HG02678 (cell line): ENCODE results near the gene KIF6.

ENCODE experiments used
- ATAC-seq: cut with Tn5 transposase; IDR thresholded peaks from one replicate; pipeline ENCODE4 v1.9.1; 2021; ENCODE audit warnings: mild to moderate bottlenecking, moderate library complexity; ENCODE audit not compliant: unreplicated experiment

The KIF6 gene

DNA sequence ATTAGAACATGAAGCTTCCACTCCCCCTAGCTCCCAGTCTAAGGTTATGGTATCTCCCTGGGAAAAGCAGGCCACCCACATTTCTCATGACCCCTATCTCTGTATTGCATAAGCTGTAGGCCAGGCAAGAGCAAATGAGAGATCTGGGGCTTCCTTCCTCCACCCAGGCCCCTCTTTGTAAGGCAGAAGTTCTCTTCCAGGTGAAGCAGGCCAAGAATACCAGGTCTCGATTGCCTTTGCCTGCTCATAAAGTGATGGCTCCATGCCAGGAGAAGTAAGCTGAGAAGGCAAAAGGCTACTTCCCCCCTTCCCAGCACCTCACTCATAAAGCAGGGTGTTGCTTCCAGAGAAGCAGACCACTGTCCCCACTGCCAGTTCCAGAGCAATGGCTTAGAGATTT is 258.6 kb downstream of the KIF6 start:
- ATAC-seq: no peak

DNA sequence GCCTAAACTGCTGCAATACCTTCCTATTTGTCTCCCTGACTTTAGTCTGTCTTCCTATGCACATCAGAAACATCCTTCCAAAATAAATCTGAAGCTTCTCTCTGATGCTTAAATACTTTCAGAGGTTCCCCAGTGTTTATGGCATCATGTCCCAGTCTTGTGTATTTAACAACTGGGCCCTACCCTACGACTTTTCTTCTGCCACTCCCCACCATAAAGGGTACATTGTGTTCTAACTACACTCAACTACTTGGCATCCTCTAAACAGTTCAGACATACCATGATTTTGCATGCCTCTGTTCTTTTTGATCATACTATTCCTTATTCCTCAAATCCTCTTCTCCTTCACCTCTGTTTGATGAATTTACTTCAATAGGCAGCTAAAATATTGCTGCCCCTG is 259.7 kb downstream of the KIF6 start:
- ATAC-seq: no peak

DNA sequence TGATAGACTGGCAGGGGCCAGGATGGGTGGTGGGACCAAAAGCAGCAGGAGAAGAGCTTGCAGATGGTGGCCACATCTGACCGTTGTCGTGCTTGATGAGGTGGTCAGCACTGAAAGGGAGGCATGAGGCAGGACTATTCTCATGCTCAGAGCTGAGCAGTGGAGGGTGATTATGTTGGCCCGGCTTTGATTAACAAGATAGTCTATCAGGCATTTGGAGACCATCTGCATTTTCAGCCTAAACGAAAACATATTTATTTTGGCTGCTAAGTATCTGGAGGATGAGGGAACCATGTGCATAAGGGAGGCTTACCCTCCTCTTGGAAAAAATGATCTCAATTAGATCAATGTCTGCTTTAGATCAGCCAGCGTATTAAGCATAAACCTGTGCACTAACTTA is 261.1 kb downstream of the KIF6 start:
- ATAC-seq: no peak

DNA sequence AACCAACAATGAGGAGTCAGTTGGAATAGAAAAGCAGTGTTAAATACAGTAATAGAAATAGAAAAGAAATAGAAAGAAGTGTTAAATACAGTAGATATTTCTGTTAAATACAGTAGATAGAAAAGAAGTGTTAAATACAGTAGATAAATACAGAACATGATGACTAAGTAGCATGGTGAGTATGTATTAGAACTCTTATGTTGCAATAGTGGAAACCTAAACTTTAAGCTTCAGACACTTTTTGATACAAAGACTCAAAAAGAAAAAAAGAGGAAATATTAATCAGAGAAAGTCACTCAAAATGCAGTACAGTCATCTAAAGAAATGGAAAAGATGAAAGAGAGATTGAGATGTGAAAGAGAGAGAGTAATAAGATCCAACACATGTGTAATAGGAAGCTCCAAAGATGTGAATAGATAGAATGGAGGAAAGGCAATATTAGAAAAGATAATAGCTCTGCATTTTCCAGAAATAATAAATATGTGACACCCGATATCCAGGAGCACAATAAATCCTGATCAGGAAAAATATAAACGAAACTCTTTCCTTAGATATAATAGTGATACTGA is 271.2 kb downstream of the KIF6 start:
- ATAC-seq: no peak

DNA sequence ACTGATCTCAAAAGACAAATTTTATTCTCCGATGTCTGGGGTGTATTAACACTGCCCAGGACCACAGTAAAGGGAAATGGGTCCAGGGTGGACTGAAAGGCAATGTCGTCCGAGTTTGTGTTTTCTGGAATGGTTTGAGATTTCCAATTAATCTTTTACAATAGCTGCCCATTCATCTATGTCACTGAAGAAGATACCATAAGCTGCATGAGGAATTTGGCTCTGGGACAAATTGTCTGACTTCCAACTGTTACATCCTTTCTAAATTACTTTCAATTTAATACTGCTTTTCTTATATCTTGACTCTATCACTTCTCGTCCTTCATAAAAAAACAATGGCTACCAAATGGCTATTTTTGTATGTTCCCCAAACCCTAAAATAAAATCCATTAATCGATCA is 272.0 kb downstream of the KIF6 start:
- ATAC-seq: no peak

DNA sequence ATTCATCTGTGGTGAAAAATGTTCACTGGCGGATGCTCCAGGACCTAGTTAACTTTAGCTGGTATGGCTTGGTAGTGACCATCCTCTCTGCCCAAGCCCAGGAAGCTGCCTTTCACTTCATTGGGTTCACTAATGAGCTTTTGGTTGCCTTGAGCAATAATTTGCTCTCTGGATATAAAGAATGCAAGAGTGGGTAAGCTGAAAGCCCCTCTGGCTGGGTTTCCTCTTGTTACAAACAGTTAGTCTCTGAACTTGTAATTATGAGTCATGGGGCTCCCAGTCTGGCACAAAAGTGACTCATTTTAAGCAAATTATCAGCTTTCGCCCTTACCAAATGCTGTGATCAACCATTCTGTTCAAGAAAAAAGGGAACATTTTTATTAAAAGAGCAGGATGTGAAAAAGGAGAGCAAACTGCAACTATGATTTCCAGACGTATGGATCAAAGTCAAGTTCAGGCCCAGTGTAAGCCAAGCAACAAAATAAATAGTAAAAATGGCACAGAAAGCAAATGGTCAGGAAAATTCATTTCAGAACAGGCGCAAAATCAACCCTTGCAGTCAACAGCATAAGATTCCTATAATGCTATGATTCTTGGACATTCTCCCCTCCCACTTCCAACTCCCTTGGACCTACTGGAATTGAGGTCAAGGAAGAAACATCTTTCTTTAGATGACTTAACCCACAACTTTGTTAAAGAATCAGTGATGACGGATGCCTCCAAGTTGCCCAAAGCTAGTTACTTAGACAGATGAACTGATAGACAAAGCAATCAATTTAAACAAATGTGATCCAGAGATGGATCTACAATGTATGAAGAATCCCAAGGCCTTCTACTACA is 272.7 kb downstream of the KIF6 start:
- no peak for ATAC-seq

DNA sequence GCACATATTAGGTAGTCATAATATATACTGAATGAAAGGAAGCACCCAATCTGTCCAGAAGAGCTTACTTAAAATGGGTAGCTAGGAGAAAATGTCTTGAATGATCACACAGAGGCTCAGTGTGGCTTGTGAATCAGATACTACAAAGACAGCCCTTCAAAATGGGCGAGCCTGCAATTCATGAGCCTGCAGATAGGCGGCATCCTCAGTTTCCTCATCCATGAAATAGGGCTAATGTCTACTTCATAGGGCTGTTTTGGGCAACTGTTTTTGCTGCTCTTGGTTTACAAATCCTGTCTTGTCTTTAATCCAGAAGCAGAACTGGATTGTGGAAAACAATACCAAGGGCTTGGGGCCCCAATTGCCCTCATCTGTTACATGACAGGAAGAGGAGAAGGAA is 273.4 kb downstream of the KIF6 start:
- ATAC-seq: no peak

DNA sequence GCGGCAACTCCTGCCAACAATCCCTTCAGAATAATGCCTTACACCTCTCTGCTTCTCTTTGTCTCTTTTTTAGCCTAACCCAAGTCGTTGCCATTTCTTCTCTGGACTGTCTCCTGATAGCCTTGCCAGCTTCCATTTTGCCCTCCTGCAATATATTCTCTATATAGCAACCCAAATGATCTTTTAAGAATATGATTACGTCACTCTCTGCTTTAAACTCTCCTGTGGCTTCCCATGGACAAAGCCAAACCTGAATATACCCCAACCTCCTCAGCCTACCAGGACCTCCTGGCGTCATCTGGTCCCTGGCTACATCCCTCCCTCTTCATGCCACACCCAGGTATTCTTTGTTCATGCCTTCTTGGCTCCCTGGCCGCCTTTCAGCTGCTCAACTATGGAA is 276.2 kb downstream of the KIF6 start:
- ATAC-seq: no peak

DNA sequence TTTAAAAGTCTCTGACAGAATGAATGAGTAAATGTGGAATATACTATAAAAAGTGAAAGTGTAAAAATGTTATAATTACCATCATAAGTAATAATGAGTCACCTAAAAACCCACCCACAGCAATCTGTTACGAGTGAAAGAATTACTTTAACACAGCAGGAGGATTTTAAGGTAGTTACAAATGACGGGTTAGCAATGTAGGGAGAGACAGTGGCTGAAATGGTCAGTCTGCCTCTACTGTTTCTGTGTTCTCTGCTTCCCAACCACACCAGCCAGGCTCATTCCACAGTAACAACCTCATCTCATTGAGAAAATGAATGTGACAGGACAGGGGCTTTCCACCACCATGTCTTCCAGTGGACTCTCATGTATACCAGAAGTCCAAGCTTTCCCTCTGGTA is 278.3 kb downstream of the KIF6 start:
- no peak for ATAC-seq

DNA sequence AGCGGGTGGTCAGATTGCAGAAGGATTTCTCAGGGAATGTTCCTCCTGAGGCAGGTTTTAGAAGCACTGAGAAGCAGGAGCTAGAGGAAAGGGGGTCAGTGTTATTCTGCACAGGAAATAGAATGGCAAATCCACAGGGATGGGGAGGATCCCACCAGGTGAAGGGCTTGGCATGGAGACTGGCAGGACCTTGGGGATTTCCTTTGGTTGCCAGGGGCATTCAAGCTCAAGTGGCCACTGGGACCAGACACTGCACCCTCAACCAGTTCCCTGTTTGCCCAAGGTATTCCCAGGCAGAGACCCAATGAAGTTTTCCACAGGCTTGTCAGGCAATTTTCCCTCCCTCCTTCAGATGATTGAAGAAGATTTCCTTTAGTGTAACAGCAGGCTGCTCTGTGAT is 279.5 kb downstream of the KIF6 start:
- no peak for ATAC-seq

DNA sequence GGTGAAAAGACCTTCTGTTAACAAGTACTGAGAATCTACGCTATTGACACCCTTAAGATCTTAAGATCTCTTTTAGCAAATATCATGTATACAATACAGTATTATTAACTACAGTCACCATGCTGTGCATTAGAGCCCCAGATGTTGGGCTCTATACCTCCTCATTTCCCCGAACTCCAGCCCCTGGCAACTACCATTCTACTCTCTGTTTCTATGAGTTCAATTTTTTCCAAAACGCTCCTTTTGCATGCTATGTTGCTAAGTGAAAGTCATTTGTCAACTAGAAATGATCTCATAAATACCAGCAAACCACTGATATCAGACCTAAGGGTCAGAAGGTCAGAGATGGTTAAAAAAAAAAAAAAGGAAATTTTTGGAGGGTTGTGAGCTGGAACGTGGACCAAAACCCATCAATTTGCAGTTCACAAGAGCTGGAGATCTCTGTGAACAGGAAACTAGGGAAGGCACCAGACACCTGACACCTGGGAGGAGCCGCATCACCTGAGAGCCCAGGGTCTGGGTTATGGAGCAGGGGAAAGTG is 280.7 kb downstream of the KIF6 start:
- ATAC-seq: no peak

DNA sequence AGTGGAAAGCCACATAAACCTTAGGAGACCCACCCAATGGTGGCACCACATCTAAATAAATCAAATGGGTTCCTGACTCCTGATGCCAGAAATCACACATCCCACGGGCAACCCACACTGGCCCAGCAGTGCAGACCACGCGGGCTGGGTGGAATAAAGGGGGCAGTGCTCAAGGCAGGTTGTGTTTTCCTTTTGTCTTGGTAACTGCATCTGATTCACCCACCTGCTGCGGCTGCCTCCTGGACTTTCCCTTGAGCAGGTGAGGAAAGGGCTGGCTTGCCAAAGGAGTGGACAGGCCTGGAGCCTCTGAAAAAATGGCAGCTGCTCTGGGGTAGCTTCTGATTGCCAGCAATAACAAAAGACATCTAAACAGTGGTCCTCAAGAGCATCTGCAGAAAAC is 283.2 kb downstream of the KIF6 start:
- ATAC-seq: no peak

DNA sequence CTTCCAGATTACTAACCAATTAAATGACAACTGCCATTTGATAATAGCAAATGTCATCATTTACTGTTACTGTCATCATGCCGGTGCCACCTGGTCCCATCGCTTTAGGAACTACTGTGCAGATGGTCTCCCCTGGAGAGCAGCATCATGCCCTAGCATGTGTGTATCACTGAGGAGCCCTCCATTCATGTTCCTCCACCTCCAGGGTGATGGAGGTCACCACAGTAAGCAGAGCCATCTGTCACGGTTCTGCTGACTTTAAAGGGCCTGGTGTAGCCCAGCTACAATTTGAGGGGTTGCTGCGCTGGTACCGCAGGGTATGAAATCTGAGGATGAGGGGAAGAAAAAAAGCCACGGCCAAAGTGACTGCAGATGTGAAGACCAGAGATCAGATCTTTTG is 283.9 kb downstream of the KIF6 start:
- ATAC-seq: no peak

DNA sequence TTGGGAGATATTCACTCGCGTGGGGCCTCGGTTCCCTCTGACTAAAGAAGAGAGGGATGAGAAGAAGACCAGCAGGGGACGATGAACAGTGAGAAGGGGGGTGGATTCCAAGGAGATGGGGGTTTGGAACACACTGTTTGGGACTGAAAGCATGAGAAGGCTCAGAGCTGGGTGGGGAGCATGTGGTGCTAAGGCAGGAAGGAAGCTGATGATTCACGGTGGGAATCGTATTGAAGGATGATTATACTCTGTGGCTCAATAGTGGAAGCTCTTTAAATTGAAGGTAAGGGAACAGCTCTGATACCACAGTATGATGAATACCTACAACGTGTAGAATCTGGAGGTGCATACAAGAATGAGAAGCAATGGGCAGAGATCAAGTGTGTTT is 285.2 kb downstream of the KIF6 start:
- no peak for ATAC-seq

DNA sequence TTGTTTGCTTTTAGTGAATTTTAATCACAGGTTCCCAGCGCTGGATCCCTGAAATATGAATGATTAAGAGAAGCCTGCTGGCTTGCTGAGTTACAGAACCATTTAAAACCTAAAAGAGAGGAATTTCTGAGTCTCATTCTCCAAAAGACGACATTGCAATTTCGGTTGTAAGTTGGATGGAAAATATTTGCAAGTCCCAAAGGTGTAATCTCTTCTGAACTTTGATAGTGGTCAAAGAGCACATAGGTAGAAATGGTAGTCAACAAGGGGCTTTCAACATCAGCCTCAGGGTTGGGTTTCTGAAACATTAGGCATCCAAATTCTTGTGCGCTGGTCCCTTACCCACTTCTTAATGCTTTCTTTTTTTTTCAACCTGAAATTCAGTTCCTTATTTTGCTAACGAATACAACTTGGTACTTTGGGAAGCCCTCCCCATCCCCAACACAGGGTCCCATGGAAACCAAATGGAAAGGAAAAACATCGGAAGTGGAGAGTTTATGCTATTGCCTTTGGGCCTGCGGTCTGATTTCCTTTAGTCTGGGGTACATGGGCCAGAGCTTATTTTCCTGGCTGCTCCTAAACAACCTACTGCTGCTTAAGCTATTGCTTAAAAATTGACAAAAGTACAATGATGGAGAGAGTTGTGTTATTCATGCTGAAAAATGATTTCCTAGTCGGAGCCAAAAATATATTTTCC is 285.7 kb downstream of the KIF6 start:
- no peak for ATAC-seq

DNA sequence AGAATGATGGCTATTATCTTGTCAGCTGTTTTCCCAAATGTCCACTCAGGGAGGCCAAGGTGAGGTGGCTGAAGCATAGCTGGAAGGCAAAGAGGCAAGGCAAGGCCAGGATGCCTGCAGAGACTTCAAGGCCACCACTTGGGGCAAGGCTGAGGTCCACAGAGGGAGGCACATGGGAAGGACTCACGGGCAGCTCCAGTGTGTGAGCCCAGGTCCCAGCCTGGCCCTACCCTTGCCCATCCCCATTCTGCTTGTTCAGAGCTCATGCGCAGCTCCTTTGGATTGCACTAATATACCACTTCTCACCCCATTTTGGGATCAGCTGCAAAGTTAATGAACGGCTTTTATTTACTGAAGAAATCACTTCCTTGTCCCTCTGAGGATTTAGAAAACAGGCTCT is 291.6 kb downstream of the KIF6 start:
- ATAC-seq: no peak

DNA sequence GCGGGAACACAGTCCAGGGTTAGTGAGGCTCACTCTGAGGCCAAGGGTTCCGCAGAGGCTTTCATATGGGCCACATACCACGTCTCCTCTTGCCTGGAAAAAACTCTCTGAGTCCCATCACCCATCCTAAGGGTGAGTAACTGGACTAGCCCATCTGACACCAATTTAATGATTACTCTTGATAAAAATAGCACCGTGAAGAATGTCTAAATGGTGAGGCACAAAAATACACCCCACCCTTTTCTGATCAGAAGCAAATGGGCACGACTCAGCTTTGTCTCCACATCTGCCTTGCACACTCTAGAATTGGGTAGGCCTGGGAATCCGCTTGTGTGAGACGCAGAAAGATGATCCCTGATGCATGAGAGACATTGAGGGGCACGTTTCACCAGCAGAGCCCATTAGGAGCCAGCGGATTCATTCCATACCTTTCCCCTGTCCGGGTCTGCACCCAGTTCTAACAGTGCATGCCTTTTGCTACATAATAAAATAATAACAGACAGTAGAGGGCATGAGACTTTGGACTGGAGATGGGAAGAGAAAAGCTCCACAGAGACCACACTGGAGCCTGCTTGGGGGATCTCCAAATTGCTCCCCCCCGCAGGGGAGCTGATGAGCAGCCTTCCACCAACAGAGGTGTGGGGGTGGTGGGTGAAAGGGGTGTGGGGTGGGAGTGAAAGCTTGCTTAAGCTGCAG is 292.7 kb downstream of the KIF6 start:
- no peak for ATAC-seq

DNA sequence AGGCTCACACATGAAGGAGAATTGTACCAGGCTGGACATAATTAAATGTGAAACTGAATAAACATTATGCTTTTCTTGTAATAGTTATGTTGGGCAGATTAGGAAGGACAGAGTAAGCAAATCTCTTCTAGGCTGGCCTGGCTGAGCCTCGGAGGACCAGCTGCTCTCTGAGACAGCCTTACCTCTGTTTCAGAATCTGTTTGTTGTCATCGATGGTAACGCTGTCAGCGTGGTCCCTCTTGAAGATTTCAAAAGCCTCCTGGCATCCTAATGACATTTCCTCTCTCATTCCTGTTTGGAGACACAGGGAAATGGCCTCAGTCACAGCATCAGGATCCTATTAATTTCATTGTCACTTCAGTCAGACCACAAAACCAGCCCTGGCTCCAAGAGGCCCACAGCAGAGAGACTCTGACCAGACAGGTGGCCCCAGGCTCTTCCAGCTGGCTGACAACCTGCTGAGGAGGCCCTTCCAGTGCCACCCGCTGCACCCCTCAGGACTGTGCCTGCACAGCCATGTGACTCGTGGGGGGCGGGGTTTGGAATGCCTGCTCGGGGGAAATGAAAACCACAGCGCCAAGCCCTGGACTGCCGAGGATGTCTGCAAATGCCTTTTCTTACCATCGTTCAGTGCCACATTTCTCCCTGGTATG is 294.2 kb downstream of the KIF6 start:
- no peak for ATAC-seq

DNA sequence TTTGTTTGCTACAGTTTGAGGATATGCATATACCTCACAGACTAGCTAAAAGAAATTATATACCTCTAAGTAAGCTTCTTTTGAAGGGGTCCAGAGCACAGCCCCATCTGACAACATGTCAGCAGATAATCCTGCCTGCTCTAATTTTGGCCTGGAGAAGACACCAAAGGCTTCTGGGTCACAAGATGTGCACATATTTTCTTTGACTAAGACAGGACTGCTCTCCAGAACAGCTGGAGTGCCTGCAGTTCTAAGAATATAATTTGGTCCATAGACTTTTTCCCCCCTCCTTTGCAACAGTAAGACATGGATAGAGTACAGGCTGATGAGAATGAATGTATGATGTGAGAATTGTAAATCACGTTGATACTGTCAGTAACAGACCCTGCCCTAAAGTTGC is 294.8 kb downstream of the KIF6 start:
- ATAC-seq: no peak

DNA sequence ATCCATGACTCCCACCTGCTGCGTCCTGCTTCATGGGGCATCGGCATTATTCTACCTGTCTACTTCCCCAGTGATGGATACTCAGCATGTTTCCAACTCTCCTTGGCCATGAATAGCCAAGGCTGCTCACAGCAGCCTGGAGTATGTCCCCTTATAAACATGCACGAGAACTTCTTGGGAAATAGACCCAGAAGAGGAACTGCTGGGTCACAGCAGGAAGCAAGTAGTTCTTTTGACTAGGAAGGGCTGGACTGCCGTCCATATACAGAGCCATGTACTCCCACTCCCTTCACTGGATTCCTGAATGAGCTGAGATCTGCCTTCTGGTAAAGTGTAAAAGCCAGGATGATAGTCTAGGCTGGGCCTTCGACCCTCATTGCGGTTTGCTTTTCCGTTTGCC is 296.4 kb downstream of the KIF6 start:
- ATAC-seq: no peak

DNA sequence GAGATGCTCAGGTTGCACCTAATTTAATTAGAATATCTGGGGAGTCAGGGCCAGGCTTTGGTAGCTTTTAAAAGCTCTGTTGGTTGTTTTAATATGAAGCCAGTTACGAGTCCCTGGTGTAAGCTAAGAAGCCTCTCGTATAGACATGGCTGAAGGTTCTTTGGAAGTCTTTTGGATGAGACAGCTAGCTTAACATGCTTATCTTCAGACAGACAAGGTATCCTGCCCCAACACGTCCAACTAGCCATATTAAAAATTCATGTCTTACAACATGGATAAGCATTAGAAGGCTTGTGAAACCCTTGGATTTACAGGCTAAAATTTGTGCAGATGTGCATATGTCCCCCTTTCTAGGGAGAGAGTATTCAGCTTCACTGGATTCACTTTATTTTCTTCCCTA is 297.1 kb downstream of the KIF6 start:
- ATAC-seq: no peak
